Measurements from ENCODE around the gene MAPK8IP1.

DNA sequence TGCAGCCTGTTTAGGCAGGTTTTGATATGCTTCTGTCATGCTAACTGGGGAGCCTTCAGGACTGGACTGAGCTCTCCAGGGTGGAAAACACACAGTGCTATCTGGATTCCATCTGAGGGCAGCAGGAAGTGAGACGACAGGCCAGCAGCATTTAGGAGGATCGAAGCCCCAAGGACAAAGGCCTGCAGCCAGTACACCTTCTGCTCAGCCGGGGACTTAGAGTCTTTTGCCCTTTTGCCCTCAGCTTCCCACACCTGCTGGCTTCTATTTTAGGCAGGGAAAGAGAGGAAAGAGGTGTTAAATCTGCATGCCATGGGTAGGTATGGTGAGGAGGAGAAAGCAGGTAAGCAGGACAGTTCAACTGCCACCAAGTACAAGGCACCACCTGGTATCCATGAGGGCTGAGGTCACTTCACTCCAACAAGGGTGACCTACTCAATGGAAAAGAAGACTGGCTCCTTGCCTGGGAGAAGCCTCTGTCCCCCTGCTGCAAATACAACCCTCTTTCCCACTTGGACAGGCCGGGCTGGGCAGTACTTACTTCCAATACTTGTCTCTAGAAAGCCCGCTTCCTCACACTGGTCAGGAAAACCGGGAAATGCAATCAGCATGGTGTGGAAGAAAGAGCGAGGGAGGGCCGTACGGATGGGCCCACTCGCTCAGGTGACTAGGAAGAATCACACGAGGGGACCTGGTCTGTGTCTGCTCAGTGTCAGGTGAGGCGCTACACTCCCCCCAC, 49.3 kb downstream of the MAPK8IP1 start:
- TF ChIP-seq, protein P1, sequence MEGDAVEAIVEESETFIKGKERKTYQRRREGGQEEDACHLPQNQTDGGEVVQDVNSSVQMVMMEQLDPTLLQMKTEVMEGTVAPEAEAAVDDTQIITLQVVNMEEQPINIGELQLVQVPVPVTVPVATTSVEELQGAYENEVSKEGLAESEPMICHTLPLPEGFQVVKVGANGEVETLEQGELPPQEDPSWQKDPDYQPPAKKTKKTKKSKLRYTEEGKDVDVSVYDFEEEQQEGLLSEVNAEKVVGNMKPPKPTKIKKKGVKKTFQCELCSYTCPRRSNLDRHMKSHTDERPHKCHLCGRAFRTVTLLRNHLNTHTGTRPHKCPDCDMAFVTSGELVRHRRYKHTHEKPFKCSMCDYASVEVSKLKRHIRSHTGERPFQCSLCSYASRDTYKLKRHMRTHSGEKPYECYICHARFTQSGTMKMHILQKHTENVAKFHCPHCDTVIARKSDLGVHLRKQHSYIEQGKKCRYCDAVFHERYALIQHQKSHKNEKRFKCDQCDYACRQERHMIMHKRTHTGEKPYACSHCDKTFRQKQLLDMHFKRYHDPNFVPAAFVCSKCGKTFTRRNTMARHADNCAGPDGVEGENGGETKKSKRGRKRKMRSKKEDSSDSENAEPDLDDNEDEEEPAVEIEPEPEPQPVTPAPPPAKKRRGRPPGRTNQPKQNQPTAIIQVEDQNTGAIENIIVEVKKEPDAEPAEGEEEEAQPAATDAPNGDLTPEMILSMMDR (IDR thresholded peaks at IDR 0.05) = no peak
- TF ChIP-seq POLR2A (IDR thresholded peaks at IDR 0.05) (no peak), POLR2AphosphoS5 (IDR thresholded peaks at IDR 0.05) (no peak)

Measured in suprapubic skin (tissue), 4 donors.